Superior temporal gyrus (tissue), 1 donor: ENCODE measurements around the gene KRT23.
"Not testable (repeated sequence)": the region's sequence is repeated elsewhere in the genome, so short reads cannot be mapped to it uniquely, and the experiment has no call there.

ENCODE experiments used
- DNase-seq: peaks from one replicate; pipeline ENCODE4 v3.0.0-alpha.2; 2016; ENCODE audit errors: extremely low spot score

KRT23 gene

GRCh38 chr17:40949418-40949817, 12.0 kb upstream of the KRT23 start:
- no peak for DNase-seq

- DNase-seq: no peak
Observed at GRCh38 chr17:40947929-40948328, 10.5 kb upstream of the KRT23 start.

GRCh38 chr17:40945414-40945813, 8.0 kb upstream of the KRT23 start:
- DNase-seq: no peak

GRCh38 chr17:40944531-40944930, 7.1 kb upstream of the KRT23 start:
- no peak for DNase-seq

GRCh38 chr17:40942553-40942952, 5.1 kb upstream of the KRT23 start:
- no peak for DNase-seq

GRCh38 chr17:40940266-40940665, 2.8 kb upstream of the KRT23 start:
- DNase-seq: no peak

GRCh38 chr17:40938981-40939380, 1.5 kb upstream of the KRT23 start:
- no peak for DNase-seq

- DNase-seq: no peak
Observed at GRCh38 chr17:40936976-40937375, 470 bp downstream of the KRT23 start.

- no peak for DNase-seq
Observed at GRCh38 chr17:40936437-40936971, 942 bp downstream of the KRT23 start.

GRCh38 chr17:40935624-40936023, 1.8 kb downstream of the KRT23 start:
- no peak for DNase-seq

- no peak for DNase-seq
Observed at GRCh38 chr17:40932608-40933007, 4.8 kb downstream of the KRT23 start.

GRCh38 chr17:40931311-40931710, 6.1 kb downstream of the KRT23 start:
- no peak for DNase-seq

- no peak for DNase-seq
Observed at GRCh38 chr17:40926341-40926740, 11.1 kb downstream of the KRT23 start.

GRCh38 chr17:40922239-40922638, 15.2 kb downstream of the KRT23 start:
- DNase-seq: peak; percentile 72

GRCh38 chr17:40921026-40921425, 16.4 kb downstream of the KRT23 start:
- no peak for DNase-seq

GRCh38 chr17:40917116-40917515, 20.3 kb downstream of the KRT23 start:
- DNase-seq: not testable (repeated sequence)

GRCh38 chr17:40916366-40916765, 21.1 kb downstream of the KRT23 start:
- no peak for DNase-seq

GRCh38 chr17:40915721-40916256, 21.7 kb downstream of the KRT23 start:
- no peak for DNase-seq

- no peak for DNase-seq
Observed at GRCh38 chr17:40915199-40915661, 22.2 kb downstream of the KRT23 start.

- no peak for DNase-seq
Observed at GRCh38 chr17:40914075-40914855, 23.2 kb downstream of the KRT23 start.

- DNase-seq: no peak
Observed at GRCh38 chr17:40912486-40913210, 24.8 kb downstream of the KRT23 start.

- peak; percentile 65 for DNase-seq
Observed at GRCh38 chr17:40910441-40910841, 27.0 kb downstream of the KRT23 start.

GRCh38 chr17:40909755-40910154, 27.7 kb downstream of the KRT23 start:
- DNase-seq: no peak
